H1 (cell line): ENCODE data around the gene BACE2. TPM values are rescaled to one million over a fixed set of nuclear protein-coding genes. Genes with fewer than 3 reads are reported as not detected.

Source experiments
- CTCF ChIA-PET: fragments of 300-600 bp; sonication (Branson Sonifier 250); formaldehyde crosslinking; loops from one replicate; lab custom pipeline; 2021; ENCODE audit not compliant: partially characterized antibody; lab: Charles Lee
- POLR2A ChIA-PET: fragments of 300-600 bp; sonication (Branson Sonifier 250); formaldehyde crosslinking; loops from one replicate; lab custom pipeline; 2021; ENCODE audit warnings: inconsistent platforms; ENCODE audit not compliant: partially characterized antibody; lab: Charles Lee
- DNase-seq, 2 experiments: peaks; one replicate each; pipeline versions ENCODE4 v3.0.0 to v3.0.0-alpha.2; 2010 to 2022; ENCODE audit warnings: low spot score in 2 of 2, low read depth in 1 of 2, mixed read lengths in 1 of 2
- FAIRE-seq: peaks from 2 replicates; lab custom pipeline; 2011; peaks lifted over from hg19 to GRCh38; lab: Jason Lieb, UNC
- H2AFZ ChIP-seq: 2 replicates; pipeline ENCODE4 v1.8.1; 2012; ENCODE audit warnings: low read length, inconsistent platforms
- H2AK5ac ChIP-seq: 2 replicates; pipeline ENCODE4 v1.6.1; 2013; ENCODE audit warnings: low read depth, low read length
- H2BK120ac ChIP-seq: replicated peaks from 2 replicates; pipeline ENCODE3; 2013; ENCODE audit warnings: low read depth, low read length, inconsistent platforms
- H2BK12ac ChIP-seq: 2 replicates; pipeline ENCODE4 v1.6.1; 2013; ENCODE audit warnings: low read depth, low read length
- H2BK15ac ChIP-seq: 2 replicates; pipeline ENCODE4 v1.6.1; 2013; ENCODE audit warnings: low read length
- H2BK20ac ChIP-seq: 2 replicates; pipeline ENCODE4 v1.6.1; 2013; ENCODE audit warnings: low read length
- H2BK5ac ChIP-seq: 2 replicates; pipeline ENCODE4 v1.6.1; 2013; ENCODE audit warnings: low read depth, low read length
- H3K14ac ChIP-seq: 2 replicates; pipeline ENCODE4 v1.6.1; 2013; ENCODE audit warnings: inconsistent platforms; ENCODE audit not compliant: insufficient read length
- H3K18ac ChIP-seq: 2 replicates; pipeline ENCODE4 v1.6.1; 2013; ENCODE audit warnings: low read length; ENCODE audit errors: extremely low read depth
- H3K23ac ChIP-seq: 2 replicates; pipeline ENCODE4 v1.6.1; 2013; ENCODE audit warnings: inconsistent platforms; ENCODE audit not compliant: insufficient read length
- H3K23me2 ChIP-seq: 2 replicates; pipeline ENCODE4 v1.6.1; 2013; ENCODE audit warnings: low read depth, low read length
- H3K27ac ChIP-seq: 2 replicates; pipeline ENCODE4 v1.6.1; 2011; ENCODE audit warnings: low read depth, low read length, inconsistent platforms
- H3K27me3 ChIP-seq, 4 experiments: replicated peaks in 1 of 4; 1 replicate in 1 of 4; 2 replicates in 3 of 4; pipeline versions ENCODE4 v1.6.1 to v1.8.1; 2011 to 2013; ENCODE audit warnings: low read length in 3 of 4, mild to moderate bottlenecking in 3 of 4, inconsistent platforms in 2 of 4, mixed read lengths in 2 of 4, moderate library complexity in 1 of 4; ENCODE audit not compliant: control insufficient read depth in 3 of 4, insufficient read depth in 3 of 4; ENCODE audit errors: extremely low read depth in 1 of 4
- H3K36me3 ChIP-seq, 4 experiments: 2 replicates each; pipeline versions ENCODE4 v1.6.1 to v1.8.1; 2011 to 2013; ENCODE audit warnings: mild to moderate bottlenecking in 4 of 4, low read length in 3 of 4, moderate library complexity in 2 of 4, control low read depth in 1 of 4, inconsistent platforms in 1 of 4; ENCODE audit not compliant: insufficient read depth in 4 of 4, control insufficient read depth in 2 of 4
- H3K4ac ChIP-seq: replicated peaks from 2 replicates; pipeline ENCODE3; 2013; ENCODE audit warnings: low read length, low read depth, mixed read lengths, inconsistent platforms; ENCODE audit not compliant: insufficient read length
- H3K4me1 ChIP-seq, 4 experiments: replicated peaks in 1 of 4; 1 replicate in 1 of 4; 2 replicates in 3 of 4; pipeline versions ENCODE4 v1.6.1 to v1.8.1; 2011 to 2013; ENCODE audit warnings: low read length in 3 of 4, inconsistent platforms in 2 of 4, mixed read lengths in 1 of 4; ENCODE audit not compliant: insufficient read depth in 4 of 4, control insufficient read depth in 3 of 4
- H3K4me2 ChIP-seq, 2 experiments: 2 replicates each; pipeline versions ENCODE4 v1.6.1 to v1.8.1; 2011 to 2013; ENCODE audit warnings: low read depth in 2 of 2, low read length in 2 of 2, control low read depth in 1 of 2, inconsistent platforms in 1 of 2, mild to moderate bottlenecking in 1 of 2; ENCODE audit not compliant: insufficient read depth in 1 of 2
- H3K4me3 ChIP-seq, 4 experiments: fragments of 200-600, 300-600 bp in 1 of 4; sonication (generic), shearing (Covaris generic), sonication (Bioruptor Twin) in 1 of 4; 2 replicates each; pipeline versions ENCODE4 v1.5.1 to v1.8.1; 2011 to 2016; ENCODE audit warnings: low read length in 4 of 4, low read depth in 3 of 4, control low read depth in 2 of 4, inconsistent platforms in 2 of 4, mild to moderate bottlenecking in 2 of 4, mixed read lengths in 1 of 4, moderate library complexity in 1 of 4; ENCODE audit not compliant: insufficient read depth in 2 of 4; ENCODE audit errors: extremely low read depth in 1 of 4
- H3K56ac ChIP-seq: replicated peaks from 2 replicates; pipeline ENCODE3; 2013; ENCODE audit warnings: low read depth, mild to moderate bottlenecking, mixed read lengths, low read length, inconsistent platforms; ENCODE audit not compliant: insufficient read length
- H3K79me1 ChIP-seq: 2 replicates; pipeline ENCODE4 v1.6.1; 2013; ENCODE audit warnings: low read depth, low read length, control low read depth
- H3K79me2 ChIP-seq, 2 experiments: 2 replicates each; pipeline versions ENCODE4 v1.6.1 to v1.8.1; 2012 to 2013; ENCODE audit warnings: low read length in 2 of 2, mild to moderate bottlenecking in 2 of 2, inconsistent platforms in 1 of 2; ENCODE audit not compliant: insufficient read depth in 2 of 2, control insufficient read depth in 1 of 2
- H3K9ac ChIP-seq, 4 experiments: replicated peaks in 1 of 4; 1 replicate in 1 of 4; 2 replicates in 3 of 4; pipeline versions ENCODE4 v1.6.1 to v1.8.1; 2011 to 2013; ENCODE audit warnings: low read depth in 3 of 4, low read length in 3 of 4, control low read depth in 2 of 4, mild to moderate bottlenecking in 2 of 4, moderate library complexity in 2 of 4, inconsistent platforms in 1 of 4; ENCODE audit errors: extremely low read depth in 1 of 4
- H3K9me3 ChIP-seq, 2 experiments: 2 replicates each; pipeline versions ENCODE4 v1.6.1 to v1.8.1; 2012 to 2013; ENCODE audit warnings: mild to moderate bottlenecking in 2 of 2, moderate library complexity in 2 of 2, control low read depth in 1 of 2, inconsistent platforms in 1 of 2, low read depth in 1 of 2, low read length in 1 of 2, mixed read lengths in 1 of 2; ENCODE audit not compliant: insufficient read depth in 2 of 2
- H4K20me1 ChIP-seq, 2 experiments: replicated peaks in 1 of 2; 2 replicates each; pipeline versions ENCODE3 to v1.8.1; 2011 to 2013; ENCODE audit warnings: inconsistent platforms in 2 of 2, low read length in 2 of 2, mild to moderate bottlenecking in 1 of 2; ENCODE audit not compliant: insufficient read depth in 2 of 2, control insufficient read depth in 1 of 2
- H4K5ac ChIP-seq: 2 replicates; pipeline ENCODE4 v1.6.1; 2013; ENCODE audit warnings: low read length, low read depth, mixed read lengths, inconsistent platforms; ENCODE audit not compliant: insufficient read length
- H4K8ac ChIP-seq: 2 replicates; pipeline ENCODE4 v1.8.0; 2013; ENCODE audit warnings: mild to moderate bottlenecking, moderate library complexity, low read length, inconsistent platforms; ENCODE audit not compliant: insufficient read depth; ENCODE audit errors: extremely low read depth
- H4K91ac ChIP-seq: replicated peaks from 2 replicates; pipeline ENCODE3; 2013; ENCODE audit warnings: low read length, mixed read lengths, inconsistent platforms; ENCODE audit not compliant: insufficient read length
- CHD2 ChIP-seq: IDR thresholded peaks from 2 replicates; pipeline ENCODE4 v1.6.1; 2012; ENCODE audit warnings: low read length, improper control_type of control experiment
- HDAC6 ChIP-seq: IDR thresholded peaks from one replicate; pipeline ENCODE4 v1.7.1; 2012; ENCODE audit warnings: low read depth, mild to moderate bottlenecking, inconsistent platforms, low read length, moderate library complexity
- KDM1A ChIP-seq: fragments of 200-600, 300-600 bp; sonication (generic); IDR thresholded peaks from 2 replicates; pipeline ENCODE4 v1.7.1; 2016; ENCODE audit warnings: mild to moderate bottlenecking, low read length, borderline replicate concordance
- POLR2A ChIP-seq, 2 experiments: IDR thresholded peaks; 1 replicate in 1 of 2; 2 replicates in 1 of 2; pipeline ENCODE4 v1.6.1; 2011; ENCODE audit warnings: low read depth in 2 of 2, low read length in 2 of 2, mild to moderate bottlenecking in 2 of 2; ENCODE audit errors: control extremely low read depth in 1 of 2
- WGBS, 2 experiments: shearing (Covaris generic) in 1 of 2; methylation state at CpG; one replicate each; pipeline versions ENCODE4 v1.1.6 to v1.1.7; 2013 to 2015; ENCODE audit warnings: low lambda C conversion rate in 2 of 2, mixed read lengths in 2 of 2, inconsistent platforms in 1 of 2, low coverage in 1 of 2, missing lambda C conversion rate in 1 of 2; ENCODE audit not compliant: insufficient replicate concordance in 2 of 2, insufficient coverage in 1 of 2, insufficient read length in 1 of 2; ENCODE audit errors: extremely low coverage in 1 of 2, missing lambda C conversion rate in 1 of 2; 5-methylcytosine and 5-hydroxymethylcytosine counted together
- polyA plus RNA-seq, 7 experiments: library from polyadenylated mRNA; depleted of rRNA in 3 of 7; stranded (reverse) in 5 of 7; unstranded in 2 of 7; fragments of >200 nt in 5 of 7; fragments of 200-250 nt in 2 of 7; gene quantifications; 1 replicate in 5 of 7; 2 replicates in 1 of 7; 4 replicates in 1 of 7; pipeline versions ENCODE4 v1.2.1 to v1.2.3, GENCODE V29; 2011 to 2013; ENCODE audit warnings: missing spikeins in 2 of 7, mixed read lengths in 2 of 7
- total RNA-seq: library from RNA; stranded (reverse); fragmentation: NEBNext Ultra II Directional; extraction: Animal tissue kit (Norgen Biotek cat#: 25700); gene quantifications from 2 replicates; pipeline ENCODE4 v1.2.1, GENCODE V29; 2021

The BACE2 gene
- total and polyA plus RNA-seq, 2 of the 8 experiments (the other 6 are each of a cell fraction or from before 2014, with no cell fraction given): 8.1 to 10.9 TPM

- ChIA-PET POLR2A (no interaction called here), CTCF (interaction anchor here (9.7 kb wide), 1 partner anchor 20 kb away, joined by 81 read pairs; the partner anchor contains the start of gene BACE2)
- no peak overlapping the region for H2BK15ac ChIP-seq
- no peaks in the 10 kb centered on the region for H3K36me3 ChIP-seq
- FAIRE-seq: no peak
- H4K8ac ChIP-seq: no peak overlapping the region
- H4K20me1 ChIP-seq: no peaks in the 10 kb centered on the region
- TF ChIP-seq HDAC6: no peak
- TF ChIP-seq KDM1A: no peak
- no peak for TF ChIP-seq CHD2
- TF ChIP-seq POLR2A (IDR thresholded peaks at IDR 0.05; ENCODE audit: control extremely low read depth in 1 of 2, low read depth in 2 of 2, low read length in 2 of 2): no peak
- no peak overlapping the region for H2BK20ac ChIP-seq
- no peaks in the 10 kb centered on the region for H3K4me1 ChIP-seq
- no peak overlapping the region for H2BK5ac ChIP-seq
- no peak overlapping the region for H3K14ac ChIP-seq
- H2AFZ ChIP-seq: no peak overlapping the region
- 92% methylated on average over 1 of the region's 1 CpG; no CpG with 5 or more reads in 1 of the 2 experiments for WGBS, 2 experiments
- no peak overlapping the region for H3K23ac ChIP-seq
- H3K18ac ChIP-seq: no peak overlapping the region
- H3K4ac ChIP-seq: no peak overlapping the region
- H3K4me2 ChIP-seq: no peak overlapping the region
- H4K91ac ChIP-seq: no peak overlapping the region
- no peak overlapping the region for H3K4me3 ChIP-seq
- no peaks in the 10 kb centered on the region for H3K23me2 ChIP-seq
- DNase-seq: no peak
- no peak overlapping the region for H2AK5ac ChIP-seq
- H3K27me3 ChIP-seq: no peaks in the 10 kb centered on the region
- no peak overlapping the region for H3K27ac ChIP-seq
- no peaks in the 10 kb centered on the region for H3K79me2 ChIP-seq
- no peak overlapping the region for H2BK12ac ChIP-seq
- H4K5ac ChIP-seq: no peak overlapping the region
- no peak overlapping the region for H3K9ac ChIP-seq
- 0 out of 4 replicates have a peak, but pooled peaks cover 0 to 4% of the 10 kb centered on the region in 2 experiments for H3K9me3 ChIP-seq
- H3K56ac ChIP-seq: no peak overlapping the region
- H3K79me1 ChIP-seq: no peaks in the 10 kb centered on the region
- H2BK120ac ChIP-seq: no peak overlapping the region
These were observed 21.3 kb downstream of the BACE2 start for GRCh38 chr21:41189150-41189745.
